HPDE6-E6E7 (cell line): ENCODE results near the gene TRPM2.
"Not testable (repeated sequence)": the region's sequence is repeated elsewhere in the genome, so short reads cannot be mapped to it uniquely, and the experiment has no call there.

ENCODE experiments used
- DNase-seq: peaks from one replicate; pipeline ENCODE4 v3.0.0; 2011; ENCODE audit warnings: missing footprints; ENCODE audit errors: extremely low spot score

The TRPM2 gene

GRCh38 chr21:44335266-44336059, 18.0 kb upstream of the TRPM2 start:
- no peak for DNase-seq

GRCh38 chr21:44337449-44337848, 16.0 kb upstream of the TRPM2 start:
- DNase-seq = no peak

GRCh38 chr21:44337941-44338895, 15.2 kb upstream of the TRPM2 start:
- DNase-seq = peak; percentile 38

GRCh38 chr21:44338971-44339910, 14.2 kb upstream of the TRPM2 start, which contains the start of gene CFAP410:
CFAP410 (minus strand) TSS chr21:44339390; CDS start chr21:44339194, 196 bp downstream.
- DNase-seq = peak; percentile 94

- DNase-seq = not testable (repeated sequence)
Measured at GRCh38 chr21:44341726-44342458, 11.5 kb upstream of the TRPM2 start.

GRCh38 chr21:44342981-44343380, 10.4 kb upstream of the TRPM2 start:
- not testable (repeated sequence) for DNase-seq

GRCh38 chr21:44344541-44345183, 8.8 kb upstream of the TRPM2 start:
- DNase-seq = no peak

- DNase-seq = no peak
Measured at GRCh38 chr21:44345495-44345894, 7.9 kb upstream of the TRPM2 start.

GRCh38 chr21:44347911-44348451, 5.4 kb upstream of the TRPM2 start:
- DNase-seq = no peak

- DNase-seq = no peak
Measured at GRCh38 chr21:44348861-44349260, 4.6 kb upstream of the TRPM2 start.

GRCh38 chr21:44349416-44349846, 4.0 kb upstream of the TRPM2 start:
- no peak for DNase-seq

- no peak for DNase-seq
Measured at GRCh38 chr21:44349847-44350772, 3.3 kb upstream of the TRPM2 start.

- no peak for DNase-seq
Measured at GRCh38 chr21:44350773-44351481, 2.5 kb upstream of the TRPM2 start.

- DNase-seq = no peak
Measured at GRCh38 chr21:44351535-44352252, 1.7 kb upstream of the TRPM2 start.

GRCh38 chr21:44352253-44352860, 1.1 kb upstream of the TRPM2 start:
- DNase-seq = no peak

- no peak for DNase-seq
Measured at GRCh38 chr21:44354001-44354405, 582 bp downstream of the TRPM2 start.
